PC-3 (cell line): Measurements from ENCODE around the gene HOXD12.

Experiments used
- EZH2 ChIP-seq: fragments of 300-600 bp; sonication (generic); IDR thresholded peaks from one replicate; pipeline ENCODE4 v1.6.1; 2017; ENCODE audit warnings: antibody characterized with exemption, mild to moderate bottlenecking, low read length; ENCODE audit not compliant: unreplicated experiment
- EZH2phosphoT487 ChIP-seq: fragments of 300-600 bp; sonication (generic); IDR thresholded peaks from 2 replicates; pipeline ENCODE4 v1.6.1; 2018; ENCODE audit warnings: mild to moderate bottlenecking, antibody characterized with exemption, low read length, borderline replicate concordance
- TF ChIP-seq, protein P1 (sequence below): fragments of 300-600 bp; sonication (generic); conservative IDR thresholded peaks from 2 replicates; pipeline ENCODE4 v1.5.1; 2017; ENCODE audit warnings: antibody characterized with exemption, low read depth, mild to moderate bottlenecking, low read length

DNA sequence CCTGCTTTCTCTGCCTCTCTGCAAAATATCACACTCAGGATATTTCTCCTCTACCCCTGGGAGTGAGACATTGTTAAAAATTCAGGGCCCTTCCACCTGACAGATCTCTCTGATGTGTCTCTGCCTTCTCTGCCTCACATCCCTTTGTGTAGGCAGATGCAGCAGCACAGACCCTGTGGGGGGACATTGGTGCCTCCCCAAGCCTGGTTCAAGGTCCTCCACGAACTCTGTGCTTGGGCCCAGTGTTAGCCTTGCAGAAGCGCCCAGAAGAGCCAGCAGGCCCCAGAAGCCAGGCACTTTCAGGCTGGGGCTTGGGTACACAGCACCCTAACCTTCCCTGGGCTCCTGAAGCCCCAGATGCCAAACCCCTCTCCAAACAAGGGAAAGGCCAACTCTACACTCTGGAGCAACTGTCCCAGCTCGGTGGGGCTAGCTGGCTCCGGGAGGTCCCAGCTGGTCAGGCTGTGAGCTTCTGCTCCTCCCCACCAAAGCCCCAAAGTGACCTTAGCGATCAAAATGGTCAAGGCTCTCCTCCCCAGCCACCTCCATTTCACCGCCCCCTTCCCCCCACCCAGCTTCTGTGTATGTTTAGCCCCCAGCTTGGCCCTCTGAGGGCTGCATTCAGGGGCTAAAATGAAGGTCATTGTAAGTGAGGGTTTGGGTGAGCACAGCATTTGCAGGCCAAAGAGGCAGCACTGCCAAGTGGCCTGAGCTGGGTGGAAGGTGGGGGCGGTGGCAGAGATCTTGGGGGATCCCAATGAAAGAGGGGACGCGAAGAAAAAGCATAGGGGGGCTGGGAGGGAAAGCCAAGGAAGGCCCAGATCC is 25.6 kb downstream of the HOXD12 start:
- TF ChIP-seq, protein P1, sequence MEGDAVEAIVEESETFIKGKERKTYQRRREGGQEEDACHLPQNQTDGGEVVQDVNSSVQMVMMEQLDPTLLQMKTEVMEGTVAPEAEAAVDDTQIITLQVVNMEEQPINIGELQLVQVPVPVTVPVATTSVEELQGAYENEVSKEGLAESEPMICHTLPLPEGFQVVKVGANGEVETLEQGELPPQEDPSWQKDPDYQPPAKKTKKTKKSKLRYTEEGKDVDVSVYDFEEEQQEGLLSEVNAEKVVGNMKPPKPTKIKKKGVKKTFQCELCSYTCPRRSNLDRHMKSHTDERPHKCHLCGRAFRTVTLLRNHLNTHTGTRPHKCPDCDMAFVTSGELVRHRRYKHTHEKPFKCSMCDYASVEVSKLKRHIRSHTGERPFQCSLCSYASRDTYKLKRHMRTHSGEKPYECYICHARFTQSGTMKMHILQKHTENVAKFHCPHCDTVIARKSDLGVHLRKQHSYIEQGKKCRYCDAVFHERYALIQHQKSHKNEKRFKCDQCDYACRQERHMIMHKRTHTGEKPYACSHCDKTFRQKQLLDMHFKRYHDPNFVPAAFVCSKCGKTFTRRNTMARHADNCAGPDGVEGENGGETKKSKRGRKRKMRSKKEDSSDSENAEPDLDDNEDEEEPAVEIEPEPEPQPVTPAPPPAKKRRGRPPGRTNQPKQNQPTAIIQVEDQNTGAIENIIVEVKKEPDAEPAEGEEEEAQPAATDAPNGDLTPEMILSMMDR: no peak
- TF ChIP-seq EZH2phosphoT487 (no peak), EZH2 (no peak)
